A549 (cell line): ENCODE data around the gene UTS2B. TPM values are rescaled to one million over a fixed set of nuclear protein-coding genes. Genes with fewer than 3 reads are reported as not detected.

Experiments used
- ATAC-seq, 2 experiments: fragments of 200-7000 bp in 1 of 2; fragments of >200 bp in 1 of 2; cut with Nextera tagmentation in 1 of 2; cut with Tn5 transposase in 1 of 2; 3 replicates each; pipeline versions ENCODE4 v1.8.0 to v1.9.1; 2018 to 2020; ENCODE audit warnings: mild to moderate bottlenecking in 1 of 2, moderate library complexity in 1 of 2
- CTCF ChIA-PET: fragments of 300-600 bp; sonication (Branson Sonifier 250); formaldehyde crosslinking; extraction: SDS; loops from one replicate; lab custom pipeline; 2021; ENCODE audit warnings: antibody characterized with exemption, inconsistent platforms; lab: Yijun Ruan, JAX
- POLR2A ChIA-PET: fragments of 350-600 bp; formaldehyde crosslinking; extraction: SDS; loops from one replicate; lab custom pipeline; 2021; ENCODE audit warnings: antibody characterized with exemption, inconsistent platforms; lab: Yijun Ruan, JAX
- DNase-seq, 2 experiments: peaks; one replicate each; pipeline versions ENCODE4 v3.0.0 to v3.0.0-alpha.2; 2011 to 2016; ENCODE audit warnings: low read depth in 1 of 2, low spot score in 1 of 2
- FAIRE-seq: peaks from 2 replicates; lab custom pipeline; 2011; peaks lifted over from hg19 to GRCh38; lab: Jason Lieb, UNC
- H3K27ac ChIP-seq, 2 experiments: fragments of >200 bp; sonication (Bioruptor Twin); formaldehyde crosslinking; 3 replicates each; pipeline ENCODE4 v1.5.1; 2016 to 2017
- H3K4me1 ChIP-seq: fragments of >200 bp; sonication (Bioruptor Twin); formaldehyde crosslinking; 3 replicates; pipeline ENCODE4 v1.6.1; 2016
- H3K4me2 ChIP-seq: fragments of >200 bp; sonication (Bioruptor Twin); formaldehyde crosslinking; 3 replicates; pipeline ENCODE4 v1.6.1; 2016
- H3K4me3 ChIP-seq: fragments of >200 bp; sonication (Bioruptor Twin); formaldehyde crosslinking; 3 replicates; pipeline ENCODE4 v1.5.1; 2016
- H3K9me3 ChIP-seq: fragments of >200 bp; sonication (Bioruptor Twin); formaldehyde crosslinking; 3 replicates; pipeline ENCODE4 v1.6.1; 2016
- BHLHE40 ChIP-seq: IDR thresholded peaks from 2 replicates; pipeline ENCODE4 v1.6.1; 2012; ENCODE audit warnings: low read depth, low read length, inconsistent platforms
- CBX8 ChIP-seq: fragments of 200-600 bp; sonication (generic); IDR thresholded peaks from 2 replicates; pipeline ENCODE4 v1.6.1; 2016
- CHD2 ChIP-seq: fragments of 150-350 bp; IDR thresholded peaks from 2 replicates; pipeline ENCODE4 v1.6.1; 2014; ENCODE audit warnings: low read length; ENCODE audit not compliant: partially characterized antibody
- CHD4 ChIP-seq: fragments of 200-600 bp; sonication (generic); IDR thresholded peaks from 2 replicates; pipeline ENCODE4 v1.6.1; 2016; ENCODE audit warnings: antibody characterized with exemption, mild to moderate bottlenecking, borderline replicate concordance
- EHF ChIP-seq: fragments of 250-450 bp; sonication (Bioruptor Pico); IDR thresholded peaks from 2 replicates; pipeline ENCODE4 v1.5.0; 2020; ENCODE audit warnings: mild to moderate bottlenecking
- EHMT2 ChIP-seq: fragments of 200-600 bp; sonication (generic); IDR thresholded peaks from 2 replicates; pipeline ENCODE4 v1.6.1; 2016; ENCODE audit warnings: antibody characterized with exemption, low read depth, mild to moderate bottlenecking, moderate library complexity
- ELK1 ChIP-seq: fragments of 150-350 bp; IDR thresholded peaks from 2 replicates; pipeline ENCODE4 v1.6.1; 2014; ENCODE audit warnings: low read depth, mild to moderate bottlenecking, low read length
- ESRRA ChIP-seq: fragments of 150-350 bp; IDR thresholded peaks from 2 replicates; pipeline ENCODE4 v1.6.1; 2014; ENCODE audit warnings: mild to moderate bottlenecking, low read length, borderline replicate concordance
- FOXS1 ChIP-seq: fragments of 250-450 bp; sonication (Bioruptor Pico); IDR thresholded peaks from 2 replicates; pipeline ENCODE4 v1.5.0; 2020; ENCODE audit warnings: mild to moderate bottlenecking, moderate library complexity
- GATA3 ChIP-seq: IDR thresholded peaks from 2 replicates; pipeline ENCODE4 v1.6.1; 2012; ENCODE audit warnings: borderline replicate concordance
- HDAC2 ChIP-seq: fragments of 200-600 bp; sonication (generic); IDR thresholded peaks from 2 replicates; pipeline ENCODE4 v1.6.1; 2016
- MAFK ChIP-seq: fragments of 450-650 bp; IDR thresholded peaks from 2 replicates; pipeline ENCODE4 v1.6.1; 2014; ENCODE audit not compliant: partially characterized antibody
- MAZ ChIP-seq: fragments of 150-350 bp; IDR thresholded peaks from 2 replicates; pipeline ENCODE4 v1.6.1; 2014; ENCODE audit warnings: antibody characterized with exemption, low read depth, low read length, borderline replicate concordance
- MYC ChIP-seq: IDR thresholded peaks from 2 replicates; pipeline ENCODE4 v1.6.1; 2012; ENCODE audit warnings: mild to moderate bottlenecking, inconsistent platforms, low read length, improper control_type of control experiment, borderline replicate concordance
- NFE2L2 ChIP-seq: fragments of 150-350 bp; conservative IDR thresholded peaks from 2 replicates; pipeline ENCODE4 v1.6.1; 2014; ENCODE audit warnings: low read length
- NR3C1 ChIP-seq: fragments of >200 bp; sonication (Bioruptor Twin); formaldehyde crosslinking; IDR thresholded peaks from 3 replicates; pipeline ENCODE4 v1.6.1; 2017
- POLR2AphosphoS2 ChIP-seq: conservative IDR thresholded peaks from 2 replicates; pipeline ENCODE4 v1.6.1; 2012; ENCODE audit warnings: low read length, improper control_type of control experiment, inconsistent platforms
- RAD21 ChIP-seq, 2 experiments: fragments of >200 bp in 1 of 2; sonication (Bioruptor Twin) in 1 of 2; formaldehyde crosslinking in 1 of 2; IDR thresholded peaks in 1 of 2; conservative IDR thresholded peaks in 1 of 2; 2 replicates in 1 of 2; 3 replicates in 1 of 2; pipeline ENCODE4 v1.6.1; 2012 to 2018; ENCODE audit warnings: inconsistent platforms in 1 of 2
- SMC3 ChIP-seq: fragments of >200 bp; sonication (Bioruptor Twin); formaldehyde crosslinking; IDR thresholded peaks from 3 replicates; pipeline ENCODE4 v1.6.1; 2018; ENCODE audit warnings: inconsistent platforms
- TFCP2L1 ChIP-seq: fragments of 250-450 bp; sonication (Bioruptor Pico); IDR thresholded peaks from 2 replicates; pipeline ENCODE4 v1.5.0; 2021; ENCODE audit warnings: mild to moderate bottlenecking
- USF2 ChIP-seq: fragments of 450-650 bp; IDR thresholded peaks from 2 replicates; pipeline ENCODE4 v1.6.1; 2014; ENCODE audit warnings: antibody characterized with exemption
- ZSCAN20 ChIP-seq: fragments of 250-450 bp; sonication (Bioruptor Pico); IDR thresholded peaks from 2 replicates; pipeline ENCODE4 v1.8.0; 2022; ENCODE audit warnings: mild to moderate bottlenecking, moderate library complexity
- WGBS: methylation state at CpG from one replicate; pipeline ENCODE4 v1.1.6; 2017; ENCODE audit errors: missing lambda C conversion rate; 5-methylcytosine and 5-hydroxymethylcytosine counted together
- polyA plus RNA-seq, 4 experiments: library from polyadenylated mRNA; depleted of rRNA in 3 of 4; stranded (reverse); fragments of >200 nt; fragmentation: RNase III in 1 of 4; extraction: RNeasy Plus Mini Kit Qiagen cat#74134 plus additional on column Dnase treatment in 1 of 4; gene quantifications; 2 replicates in 3 of 4; 3 replicates in 1 of 4; pipeline ENCODE4 v1.2.3, GENCODE V29; 2011 to 2017
- TF ChIP-seq, protein P1 (sequence below): IDR thresholded peaks from 2 replicates; pipeline ENCODE4 v1.6.1; 2012
- TF ChIP-seq, protein P2 (sequence below): fragments of 250-450 bp; sonication (Bioruptor Pico); IDR thresholded peaks from 2 replicates; pipeline ENCODE4 v1.5.0; 2021; ENCODE audit warnings: mild to moderate bottlenecking, moderate library complexity, borderline replicate concordance
- TF ChIP-seq, protein P3 (sequence below): fragments of >200 bp; sonication (Bioruptor Twin); formaldehyde crosslinking; IDR thresholded peaks from 3 replicates; pipeline ENCODE4 v1.6.1; 2016
- TF ChIP-seq, protein P4 (sequence below): fragments of 200-600 bp; sonication (generic); IDR thresholded peaks from 2 replicates; pipeline ENCODE4 v1.6.1; 2016; ENCODE audit warnings: antibody characterized with exemption, mild to moderate bottlenecking, moderate library complexity

UTS2B gene
- polyA plus RNA-seq, 2 of the 4 experiments (the other 2 are of a cell fraction), result 0.16 TPM; not detected in 1

DNA sequence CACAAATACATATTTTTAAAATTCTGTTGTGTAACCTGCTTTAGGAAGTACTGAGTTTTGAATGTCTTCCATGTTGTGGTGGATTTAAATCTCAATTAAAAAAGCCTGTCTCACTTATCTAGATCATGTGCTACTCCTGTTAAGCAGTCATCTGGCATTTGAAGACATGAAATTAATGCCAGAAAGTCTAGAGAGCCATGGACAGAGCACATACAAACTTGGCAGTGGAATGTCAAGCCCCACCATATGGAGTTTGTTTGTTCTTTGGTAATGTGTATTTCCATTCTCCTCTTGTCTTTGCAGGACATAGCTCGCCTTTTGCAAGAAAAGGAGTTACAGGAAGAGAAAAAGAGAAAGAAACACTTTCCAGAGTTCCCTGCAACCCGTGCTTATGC is 39.3 kb upstream of the UTS2B start:
- DNase-seq (no peak), ATAC-seq (no peak), FAIRE-seq (no peak)
- ChIA-PET CTCF (no interaction called here), POLR2A (no interaction called here)
- TF ChIP-seq, protein P1, sequence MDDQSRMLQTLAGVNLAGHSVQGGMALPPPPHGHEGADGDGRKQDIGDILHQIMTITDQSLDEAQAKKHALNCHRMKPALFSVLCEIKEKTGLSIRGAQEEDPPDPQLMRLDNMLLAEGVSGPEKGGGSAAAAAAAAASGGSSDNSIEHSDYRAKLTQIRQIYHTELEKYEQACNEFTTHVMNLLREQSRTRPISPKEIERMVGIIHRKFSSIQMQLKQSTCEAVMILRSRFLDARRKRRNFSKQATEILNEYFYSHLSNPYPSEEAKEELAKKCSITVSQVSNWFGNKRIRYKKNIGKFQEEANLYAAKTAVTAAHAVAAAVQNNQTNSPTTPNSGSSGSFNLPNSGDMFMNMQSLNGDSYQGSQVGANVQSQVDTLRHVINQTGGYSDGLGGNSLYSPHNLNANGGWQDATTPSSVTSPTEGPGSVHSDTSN, result no peak
- TF ChIP-seq ZSCAN20 (CRISPR knock-in tag), result no peak
- no peak for TF ChIP-seq USF2
- TF ChIP-seq FOXS1 (CRISPR knock-in tag), result no peak
- no peak for TF ChIP-seq EHF (CRISPR knock-in tag)
- TF ChIP-seq RAD21 (conservative IDR thresholded peaks at IDR 0.05 in 1 of 2, IDR thresholded peaks at IDR 0.05 in 1 of 2), result no peak
- TF ChIP-seq, protein P2, sequence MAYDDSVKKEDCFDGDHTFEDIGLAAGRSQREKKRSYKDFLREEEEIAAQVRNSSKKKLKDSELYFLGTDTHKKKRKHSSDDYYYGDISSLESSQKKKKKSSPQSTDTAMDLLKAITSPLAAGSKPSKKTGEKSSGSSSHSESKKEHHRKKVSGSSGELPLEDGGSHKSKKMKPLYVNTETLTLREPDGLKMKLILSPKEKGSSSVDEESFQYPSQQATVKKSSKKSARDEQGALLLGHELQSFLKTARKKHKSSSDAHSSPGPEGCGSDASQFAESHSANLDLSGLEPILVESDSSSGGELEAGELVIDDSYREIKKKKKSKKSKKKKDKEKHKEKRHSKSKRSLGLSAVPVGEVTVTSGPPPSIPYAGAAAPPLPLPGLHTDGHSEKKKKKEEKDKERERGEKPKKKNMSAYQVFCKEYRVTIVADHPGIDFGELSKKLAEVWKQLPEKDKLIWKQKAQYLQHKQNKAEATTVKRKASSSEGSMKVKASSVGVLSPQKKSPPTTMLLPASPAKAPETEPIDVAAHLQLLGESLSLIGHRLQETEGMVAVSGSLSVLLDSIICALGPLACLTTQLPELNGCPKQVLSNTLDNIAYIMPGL (CRISPR knock-in tag), result no peak
- no peak for TF ChIP-seq GATA3
- no peak for TF ChIP-seq MAFK
- TF ChIP-seq NFE2L2, result no peak
- no peak for TF ChIP-seq NR3C1
- TF ChIP-seq CHD2, result no peak
- TF ChIP-seq SMC3, result no peak
- no peak for TF ChIP-seq CHD4
- TF ChIP-seq POLR2AphosphoS2, result no peak
- no peak for TF ChIP-seq ELK1
- TF ChIP-seq EHMT2, result no peak
- TF ChIP-seq, protein P3, sequence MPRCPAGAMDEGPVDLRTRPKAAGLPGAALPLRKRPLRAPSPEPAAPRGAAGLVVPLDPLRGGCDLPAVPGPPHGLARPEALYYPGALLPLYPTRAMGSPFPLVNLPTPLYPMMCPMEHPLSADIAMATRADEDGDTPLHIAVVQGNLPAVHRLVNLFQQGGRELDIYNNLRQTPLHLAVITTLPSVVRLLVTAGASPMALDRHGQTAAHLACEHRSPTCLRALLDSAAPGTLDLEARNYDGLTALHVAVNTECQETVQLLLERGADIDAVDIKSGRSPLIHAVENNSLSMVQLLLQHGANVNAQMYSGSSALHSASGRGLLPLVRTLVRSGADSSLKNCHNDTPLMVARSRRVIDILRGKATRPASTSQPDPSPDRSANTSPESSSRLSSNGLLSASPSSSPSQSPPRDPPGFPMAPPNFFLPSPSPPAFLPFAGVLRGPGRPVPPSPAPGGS, result no peak
- TF ChIP-seq HDAC2, result no peak
- TF ChIP-seq ESRRA, result no peak
- 97% methylated on average over 2 of the region's 2 CpGs for WGBS
- Histone ChIP-seq H3K4me2 (no peak overlapping the region), H3K4me3 (no peak overlapping the region), H3K4me1 (no peaks in the 10 kb centered on the region), H3K9me3 (no peaks in the 10 kb centered on the region), H3K27ac (no peak overlapping the region)

DNA sequence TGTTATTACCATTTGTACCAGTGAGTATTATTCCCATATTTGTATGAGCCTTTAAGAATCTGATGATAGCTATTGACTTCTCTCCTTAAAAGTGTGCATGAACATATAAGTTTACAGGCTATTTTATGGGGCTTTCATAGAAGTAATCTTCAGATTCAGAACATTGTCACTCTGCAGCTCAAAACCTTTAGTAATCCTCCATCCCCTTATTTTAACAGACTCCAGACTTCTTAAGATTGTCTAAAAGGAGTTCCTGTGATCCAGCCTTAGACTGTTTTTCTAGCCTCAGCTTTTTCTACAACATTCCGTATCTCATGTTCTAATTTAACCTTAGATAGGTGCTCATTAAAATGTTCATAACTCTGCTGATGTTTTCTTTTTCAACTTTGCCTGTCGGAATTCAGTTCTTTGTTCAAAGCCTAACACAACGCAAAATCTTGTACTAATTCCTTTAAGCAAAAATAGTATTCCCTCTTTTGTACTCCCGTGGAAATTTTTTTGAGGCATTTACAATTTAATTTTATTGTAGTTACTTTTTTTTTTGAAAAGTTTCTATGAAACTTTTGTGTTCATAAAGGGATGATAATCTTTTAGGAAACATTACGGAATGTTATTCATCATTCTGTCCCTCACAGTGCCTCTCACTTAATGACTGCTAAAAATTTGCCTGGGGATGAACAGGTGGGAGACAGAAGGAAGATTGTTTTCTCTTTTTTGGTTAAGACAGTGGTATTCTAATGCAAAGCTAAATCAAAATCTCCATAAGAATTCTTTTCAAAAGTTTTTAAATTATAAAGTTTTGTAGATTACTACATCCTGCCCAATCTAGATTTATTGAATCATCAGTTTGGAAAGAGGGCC is 38.7 kb upstream of the UTS2B start:
- DNase-seq (no peak), FAIRE-seq (no peak), ATAC-seq (no peak)
- no peak overlapping the region for H3K4me3 ChIP-seq
- no peak overlapping the region for H3K27ac ChIP-seq
- CTCF ChIA-PET, result no interaction called here
- POLR2A ChIA-PET, result no interaction called here
- H3K9me3 ChIP-seq, result no peaks in the 10 kb centered on the region
- WGBS, result 95% methylated on average over 5 of the region's 5 CpGs
- no peak overlapping the region for H3K4me2 ChIP-seq
- no peaks in the 10 kb centered on the region for H3K4me1 ChIP-seq
- no peak for TF ChIP-seq USF2
- TF ChIP-seq BHLHE40, result no peak
- no peak for TF ChIP-seq ESRRA
- no peak for TF ChIP-seq CBX8
- TF ChIP-seq TFCP2L1 (CRISPR knock-in tag), result no peak
- no peak for TF ChIP-seq MYC
- TF ChIP-seq MAZ, result no peak
- TF ChIP-seq, protein P4, sequence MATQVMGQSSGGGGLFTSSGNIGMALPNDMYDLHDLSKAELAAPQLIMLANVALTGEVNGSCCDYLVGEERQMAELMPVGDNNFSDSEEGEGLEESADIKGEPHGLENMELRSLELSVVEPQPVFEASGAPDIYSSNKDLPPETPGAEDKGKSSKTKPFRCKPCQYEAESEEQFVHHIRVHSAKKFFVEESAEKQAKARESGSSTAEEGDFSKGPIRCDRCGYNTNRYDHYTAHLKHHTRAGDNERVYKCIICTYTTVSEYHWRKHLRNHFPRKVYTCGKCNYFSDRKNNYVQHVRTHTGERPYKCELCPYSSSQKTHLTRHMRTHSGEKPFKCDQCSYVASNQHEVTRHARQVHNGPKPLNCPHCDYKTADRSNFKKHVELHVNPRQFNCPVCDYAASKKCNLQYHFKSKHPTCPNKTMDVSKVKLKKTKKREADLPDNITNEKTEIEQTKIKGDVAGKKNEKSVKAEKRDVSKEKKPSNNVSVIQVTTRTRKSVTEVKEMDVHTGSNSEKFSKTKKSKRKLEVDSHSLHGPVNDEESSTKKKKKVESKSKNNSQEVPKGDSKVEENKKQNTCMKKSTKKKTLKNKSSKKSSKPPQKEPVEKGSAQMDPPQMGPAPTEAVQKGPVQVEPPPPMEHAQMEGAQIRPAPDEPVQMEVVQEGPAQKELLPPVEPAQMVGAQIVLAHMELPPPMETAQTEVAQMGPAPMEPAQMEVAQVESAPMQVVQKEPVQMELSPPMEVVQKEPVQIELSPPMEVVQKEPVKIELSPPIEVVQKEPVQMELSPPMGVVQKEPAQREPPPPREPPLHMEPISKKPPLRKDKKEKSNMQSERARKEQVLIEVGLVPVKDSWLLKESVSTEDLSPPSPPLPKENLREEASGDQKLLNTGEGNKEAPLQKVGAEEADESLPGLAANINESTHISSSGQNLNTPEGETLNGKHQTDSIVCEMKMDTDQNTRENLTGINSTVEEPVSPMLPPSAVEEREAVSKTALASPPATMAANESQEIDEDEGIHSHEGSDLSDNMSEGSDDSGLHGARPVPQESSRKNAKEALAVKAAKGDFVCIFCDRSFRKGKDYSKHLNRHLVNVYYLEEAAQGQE, result no peak
- no peak for TF ChIP-seq GATA3
